IPS DF 4.7 (cell line): Measurements from ENCODE around the gene CXCR2.
A peak's percentile ranks its signal among the peaks of the same experiment; 100 is the strongest.
"Not testable (repeated sequence)": the region's sequence is repeated elsewhere in the genome, so short reads cannot be mapped to it uniquely, and the experiment has no call there.

Experiments used
- DNase-seq: peaks from one replicate; pipeline ENCODE4 v3.0.0-alpha.2; 2013; ENCODE audit warnings: low spot score; ENCODE audit errors: extremely low read depth

CXCR2 gene

GRCh38 chr2:218129458-218130135 is 3.8 kb downstream of the CXCR2 start:
- no peak for DNase-seq

- no peak for DNase-seq
Measured at GRCh38 chr2:218130377-218130776, 4.5 kb downstream of the CXCR2 start.

- no peak for DNase-seq
Measured at GRCh38 chr2:218130822-218131221, 5.0 kb downstream of the CXCR2 start.

GRCh38 chr2:218137514-218137913 is 11.7 kb downstream of the CXCR2 start:
- no peak for DNase-seq

GRCh38 chr2:218138047-218138446 is 12.2 kb downstream of the CXCR2 start:
- DNase-seq, result no peak

GRCh38 chr2:218145124-218145523 is 19.3 kb downstream of the CXCR2 start:
- no peak for DNase-seq

GRCh38 chr2:218146056-218146455 is 20.2 kb downstream of the CXCR2 start:
- no peak for DNase-seq

- DNase-seq, result no peak
Measured at GRCh38 chr2:218149098-218149497, 23.3 kb downstream of the CXCR2 start.

GRCh38 chr2:218149848-218150440 is 24.1 kb downstream of the CXCR2 start:
- DNase-seq, result no peak

GRCh38 chr2:218152172-218152571 is 26.3 kb downstream of the CXCR2 start:
- no peak for DNase-seq

- DNase-seq, result no peak
Measured at GRCh38 chr2:218152777-218153176, 26.9 kb downstream of the CXCR2 start.

- DNase-seq, result no peak
Measured at GRCh38 chr2:218155953-218156479, 30.2 kb downstream of the CXCR2 start.

- no peak for DNase-seq
Measured at GRCh38 chr2:218161644-218162043, 35.8 kb downstream of the CXCR2 start.

- no peak for DNase-seq
Measured at GRCh38 chr2:218162814-218163213, 37.0 kb downstream of the CXCR2 start.

- DNase-seq, result no peak
Measured at GRCh38 chr2:218166791-218167190, 41.0 kb downstream of the CXCR2 start, which contains the start of gene CXCR1. CXCR1 (minus strand) TSS chr2:218166962; CDS start chr2:218165211, 1,751 bp downstream.

- no peak for DNase-seq
Measured at GRCh38 chr2:218168016-218168415, 42.2 kb downstream of the CXCR2 start.

GRCh38 chr2:218168635-218169462 is 43.0 kb downstream of the CXCR2 start:
- DNase-seq, result peak; percentile 69

GRCh38 chr2:218169757-218170546 is 44.1 kb downstream of the CXCR2 start:
- DNase-seq, result no peak

- not testable (repeated sequence) for DNase-seq
Measured at GRCh38 chr2:218171744-218172143, 45.9 kb downstream of the CXCR2 start.

- DNase-seq, result no peak
Measured at GRCh38 chr2:218172845-218173244, 47.0 kb downstream of the CXCR2 start.

- no peak for DNase-seq
Measured at GRCh38 chr2:218179782-218180181, 54.0 kb downstream of the CXCR2 start.
